Measurements from ENCODE around the gene CCDC181.
"Not testable (repeated sequence)": the region's sequence is repeated elsewhere in the genome, so short reads cannot be mapped to it uniquely, and the experiment has no call there.

The CCDC181 gene

DNA sequence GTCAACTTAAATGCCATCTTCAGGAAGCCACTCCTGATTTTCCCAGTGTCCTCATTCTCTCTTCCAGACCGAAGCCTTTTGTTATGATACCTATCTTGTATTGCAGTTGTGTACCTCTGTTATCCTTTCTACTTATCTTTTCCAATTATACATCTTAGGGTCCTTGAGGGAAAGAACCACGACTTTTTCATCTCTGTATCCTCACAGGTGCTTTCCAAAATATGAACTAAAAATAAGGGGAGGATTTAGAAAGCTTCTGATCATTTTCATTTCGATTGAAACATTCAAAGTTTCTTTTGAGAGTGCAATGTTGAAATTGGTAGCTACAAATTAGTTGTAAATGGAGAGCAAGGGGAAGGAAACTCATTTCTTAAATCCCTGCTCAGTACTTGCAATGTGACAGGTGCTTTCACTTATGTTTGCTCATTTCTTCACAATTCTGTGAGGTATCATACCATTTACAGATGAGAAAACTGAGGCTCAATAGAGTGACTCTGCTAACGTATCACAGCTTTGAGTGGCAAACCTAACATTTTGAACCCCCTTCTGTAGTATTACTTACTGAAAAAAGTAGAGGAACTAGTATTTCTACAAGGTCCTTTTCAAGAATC is 34.2 kb upstream of the CCDC181 start:
- Histone ChIP-seq H3K27ac (no peak overlapping the region), H3K27me3 (no peaks in the 10 kb centered on the region), H4K20me1 (no peaks in the 10 kb centered on the region), H3K4me3 (no peak overlapping the region), H3K4me1 (no peaks in the 10 kb centered on the region), H3K4me2 (no peak overlapping the region), H3K9me3 (peaks cover 25% of the 10 kb centered on the region), H3K36me3 (no peaks in the 10 kb centered on the region), H3K9ac (no peak overlapping the region)
- TF ChIP-seq Cebpa-rat (IDR thresholded peaks at IDR 0.05) = no peak

DNA sequence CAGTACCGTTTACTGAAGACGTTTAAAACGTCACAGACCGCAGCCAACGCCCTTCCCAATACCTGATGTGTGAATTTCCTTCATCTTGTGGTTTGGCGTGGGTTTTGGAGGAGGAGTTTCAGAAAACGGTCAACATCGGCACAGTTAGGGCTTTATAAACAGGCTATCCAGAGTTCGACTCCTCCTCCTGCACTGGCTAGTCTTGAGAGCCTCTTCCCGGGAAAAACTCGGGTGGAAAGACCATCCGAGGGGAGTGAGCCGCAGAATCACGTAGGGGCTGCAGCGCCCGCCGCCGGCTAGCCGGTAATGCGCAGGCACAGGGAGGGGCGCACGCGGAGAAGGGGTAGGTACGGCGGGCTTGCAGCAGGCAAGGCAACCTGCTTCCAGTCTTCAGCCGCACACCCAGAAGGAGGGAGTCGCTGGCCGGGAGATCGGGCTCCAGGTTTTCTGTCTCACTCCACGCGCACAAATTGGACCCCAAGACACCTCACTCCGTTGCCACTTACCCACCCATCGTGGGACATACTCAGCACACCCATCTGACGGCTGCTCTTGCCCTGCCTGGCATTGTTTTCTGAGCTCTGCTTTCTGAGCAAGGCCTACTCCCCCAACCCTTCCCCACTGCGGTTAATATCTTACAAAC is 33.0 kb upstream of the CCDC181 start:
- no peaks in the 10 kb centered on the region for H3K4me1 ChIP-seq
- H3K9me3 ChIP-seq = peaks cover 26% of the 10 kb centered on the region
- no peaks in the 10 kb centered on the region for H4K20me1 ChIP-seq
- H3K4me3 ChIP-seq = no peak overlapping the region
- no peaks in the 10 kb centered on the region for H3K27me3 ChIP-seq
- no peak for TF ChIP-seq Cebpa-rat (IDR thresholded peaks at IDR 0.05)
- no peaks in the 10 kb centered on the region for H3K36me3 ChIP-seq
- no peak overlapping the region for H3K9ac ChIP-seq
- H3K27ac ChIP-seq = no peak overlapping the region
- H3K4me2 ChIP-seq = no peak overlapping the region

DNA sequence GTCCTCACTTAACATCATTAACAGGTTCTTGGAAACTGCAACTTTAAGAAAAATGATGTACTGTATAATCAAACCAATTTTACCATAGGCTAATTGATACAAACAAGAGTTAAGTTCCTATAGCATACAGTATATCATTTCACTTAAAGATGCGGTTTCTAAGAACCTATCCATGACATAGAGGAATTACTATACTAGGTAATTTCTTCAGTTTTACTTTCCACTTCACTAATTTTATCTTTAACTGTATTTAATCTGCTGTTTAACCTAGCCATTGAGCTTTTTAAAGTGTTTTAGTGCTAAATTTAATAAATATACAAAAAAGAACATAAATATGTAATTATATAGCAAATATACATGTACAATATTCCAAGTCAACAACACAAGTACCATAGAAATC is 30.2 kb upstream of the CCDC181 start:
- Histone ChIP-seq H4K20me1 (no peaks in the 10 kb centered on the region), H3K9ac (no peak overlapping the region), H3K27me3 (no peaks in the 10 kb centered on the region), H3K4me2 (no peak overlapping the region), H3K4me1 (no peaks in the 10 kb centered on the region), H3K27ac (no peak overlapping the region), H3K4me3 (no peak overlapping the region), H3K9me3 (peaks cover 26% of the 10 kb centered on the region), H3K36me3 (no peaks in the 10 kb centered on the region)
- TF ChIP-seq Cebpa-rat (IDR thresholded peaks at IDR 0.05) = no peak

DNA sequence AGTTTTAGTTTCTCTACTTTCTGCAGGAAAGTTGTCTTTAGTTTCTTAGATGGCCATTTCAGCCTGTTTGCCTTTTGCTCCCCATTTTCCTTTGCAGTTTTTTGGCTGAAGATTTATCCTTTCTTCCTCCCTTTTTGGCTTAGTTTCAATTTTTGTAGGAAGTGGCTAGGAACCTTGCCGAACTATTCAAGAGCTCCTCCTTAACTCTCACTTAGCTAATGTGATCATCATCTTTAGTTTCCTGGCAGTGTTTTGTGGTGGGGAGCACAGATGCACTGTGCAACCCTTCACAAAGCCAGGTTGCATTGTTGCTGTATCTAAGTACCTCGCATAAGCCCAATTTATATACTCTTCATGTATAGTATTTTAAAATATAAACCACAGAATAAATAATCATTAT is 28.8 kb upstream of the CCDC181 start:
- H3K4me2 ChIP-seq = no peak overlapping the region
- peaks cover 26% of the 10 kb centered on the region for H3K9me3 ChIP-seq
- no peaks in the 10 kb centered on the region for H4K20me1 ChIP-seq
- no peak overlapping the region for H3K9ac ChIP-seq
- H3K36me3 ChIP-seq = no peaks in the 10 kb centered on the region
- H3K4me3 ChIP-seq = no peak overlapping the region
- no peak overlapping the region for H3K27ac ChIP-seq
- H3K4me1 ChIP-seq = no peaks in the 10 kb centered on the region
- H3K27me3 ChIP-seq = no peaks in the 10 kb centered on the region
- TF ChIP-seq Cebpa-rat (IDR thresholded peaks at IDR 0.05) = no peak

DNA sequence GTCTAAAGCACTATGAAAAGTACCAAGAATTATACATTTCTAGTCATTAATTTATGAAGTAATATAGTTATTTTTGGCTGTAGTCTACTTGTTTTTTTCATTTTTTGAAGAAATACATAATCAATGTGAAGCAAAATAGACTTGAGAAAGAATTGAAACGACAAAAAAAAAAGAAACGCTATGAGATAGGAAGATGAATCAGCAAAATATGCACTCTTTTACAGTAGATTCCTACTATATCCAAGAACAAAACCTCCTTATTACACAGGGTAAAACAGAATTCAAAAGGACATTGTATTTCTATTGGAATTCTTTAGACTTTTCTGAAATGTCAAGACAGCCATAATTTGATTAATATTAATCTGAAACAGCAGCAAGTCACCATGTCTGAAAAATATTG is 25.6 kb upstream of the CCDC181 start:
- H3K4me3 ChIP-seq = no peak overlapping the region
- no peak for TF ChIP-seq Cebpa-rat (IDR thresholded peaks at IDR 0.05)
- no peak overlapping the region for H3K4me2 ChIP-seq

GRCh38 chr1:169451218-169451824 is 24.0 kb upstream of the CCDC181 start:
- 0 out of 2 replicates have a peak, but pooled peaks cover under 1% of the 10 kb centered on the region for H3K9me3 ChIP-seq
- no peaks in the 10 kb centered on the region for H3K4me1 ChIP-seq
- H3K36me3 ChIP-seq = no peaks in the 10 kb centered on the region
- H3K27ac ChIP-seq = no peak overlapping the region
- H3K4me3 ChIP-seq = no peak overlapping the region
- H3K4me2 ChIP-seq = no peak overlapping the region
- no peak overlapping the region for H3K9ac ChIP-seq
- no peaks in the 10 kb centered on the region for H3K27me3 ChIP-seq
- no peaks in the 10 kb centered on the region for H4K20me1 ChIP-seq
- no peak for TF ChIP-seq Cebpa-rat (IDR thresholded peaks at IDR 0.05)

More for the DNA sequence above, 25.6 kb upstream of the CCDC181 start:
- Histone ChIP-seq H3K4me1 (no peaks in the 10 kb centered on the region), H4K20me1 (no peaks in the 10 kb centered on the region), H3K27ac (no peak overlapping the region), H3K27me3 (no peaks in the 10 kb centered on the region), H3K36me3 (no peaks in the 10 kb centered on the region), H3K9me3 (peaks cover 15% of the 10 kb centered on the region), H3K9ac (no peak overlapping the region)

GRCh38 chr1:169443923-169444322 is 16.6 kb upstream of the CCDC181 start:
- no peaks in the 10 kb centered on the region for H3K27me3 ChIP-seq
- H4K20me1 ChIP-seq = no peaks in the 10 kb centered on the region
- H3K27ac ChIP-seq = no peak overlapping the region
- H3K4me2 ChIP-seq = no peak overlapping the region
- H3K9me3 ChIP-seq = peaks cover 9% of the 10 kb centered on the region
- H3K4me1 ChIP-seq = no peaks in the 10 kb centered on the region
- no peak for TF ChIP-seq Cebpa-rat (IDR thresholded peaks at IDR 0.05)
- H3K4me3 ChIP-seq = no peak overlapping the region
- no peak overlapping the region for H3K9ac ChIP-seq
- H3K36me3 ChIP-seq = no peaks in the 10 kb centered on the region

- Histone ChIP-seq H3K4me3 (no peak overlapping the region), H3K9ac (no peak overlapping the region), H3K36me3 (no peaks in the 10 kb centered on the region), H3K9me3 (no peaks in the 10 kb centered on the region), H3K4me1 (no peaks in the 10 kb centered on the region), H3K27me3 (no peaks in the 10 kb centered on the region), H3K27ac (no peak overlapping the region), H3K4me2 (no peak overlapping the region), H4K20me1 (no peaks in the 10 kb centered on the region)
- no peak for TF ChIP-seq Cebpa-rat (IDR thresholded peaks at IDR 0.05)
Measured at GRCh38 chr1:169426174-169426705, 1.0 kb downstream of the CCDC181 start.

DNA sequence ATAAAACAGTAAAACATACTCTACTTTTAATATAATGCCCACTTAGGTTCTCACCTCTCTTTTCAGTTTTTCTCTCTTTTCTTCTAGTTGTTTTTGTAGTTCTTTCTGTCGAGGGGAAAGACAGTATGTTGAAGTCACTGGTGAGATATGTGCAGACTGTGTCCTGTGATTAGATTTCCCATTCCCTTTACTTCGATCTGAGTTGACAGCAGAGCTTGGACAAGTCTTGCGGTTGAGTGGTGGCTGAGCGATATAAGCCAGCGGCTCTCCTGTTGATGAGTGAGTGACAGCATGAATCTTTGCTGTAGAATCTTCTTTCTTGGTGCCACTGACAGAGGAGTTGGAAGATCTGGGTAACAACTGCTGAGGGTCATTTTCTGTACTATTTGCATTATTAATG is 6.0 kb downstream of the CCDC181 start:
- Histone ChIP-seq H3K27ac (no peak overlapping the region), H3K36me3 (no peaks in the 10 kb centered on the region), H3K9me3 (no peaks in the 10 kb centered on the region), H4K20me1 (no peaks in the 10 kb centered on the region), H3K27me3 (no peaks in the 10 kb centered on the region), H3K4me3 (no peak overlapping the region), H3K4me1 (peaks cover 12% of the 10 kb centered on the region), H3K4me2 (no peak overlapping the region), H3K9ac (no peak overlapping the region)
- no peak for TF ChIP-seq Cebpa-rat (IDR thresholded peaks at IDR 0.05)

- Histone ChIP-seq H4K20me1 (no peaks in the 10 kb centered on the region), H3K4me1 (peaks cover 12% of the 10 kb centered on the region), H3K4me3 (no peak overlapping the region), H3K36me3 (no peaks in the 10 kb centered on the region), H3K27ac (no peak overlapping the region), H3K9me3 (no peaks in the 10 kb centered on the region), H3K27me3 (no peaks in the 10 kb centered on the region), H3K4me2 (no peak overlapping the region), H3K9ac (no peak overlapping the region)
- no peak for TF ChIP-seq Cebpa-rat (IDR thresholded peaks at IDR 0.05)
Measured at GRCh38 chr1:169414952-169415351, 12.3 kb downstream of the CCDC181 start.

GRCh38 chr1:169408340-169408739 is 18.9 kb downstream of the CCDC181 start:
- not testable (repeated sequence) for H4K20me1 ChIP-seq, H3K9me3 ChIP-seq, H3K4me1 ChIP-seq, H3K4me3 ChIP-seq, H3K27me3 ChIP-seq, H3K9ac ChIP-seq, H3K36me3 ChIP-seq, H3K27ac ChIP-seq, H3K4me2 ChIP-seq

DNA sequence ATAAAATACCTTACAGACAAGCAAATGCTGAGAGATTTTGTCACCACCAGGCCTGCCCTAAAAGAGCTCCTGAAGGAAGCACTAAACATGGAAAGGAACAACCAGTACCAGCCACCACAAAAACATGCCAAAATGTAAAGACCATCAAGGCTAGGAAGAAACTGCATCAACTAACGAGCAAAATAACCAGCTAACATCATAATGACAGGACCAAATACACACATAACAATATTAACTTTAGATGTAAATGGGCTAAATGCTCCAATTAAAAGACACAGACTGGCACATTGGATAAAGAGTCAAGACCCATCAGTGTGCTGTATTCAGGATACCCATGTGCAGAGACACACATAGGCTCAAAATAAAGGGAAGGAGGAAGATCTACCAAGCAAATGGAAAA is 24.7 kb downstream of the CCDC181 start:
- H3K4me3 ChIP-seq, H3K4me2 ChIP-seq: not testable (repeated sequence)

More for the DNA sequence above, 24.7 kb downstream of the CCDC181 start:
- not testable (repeated sequence) for H4K20me1 ChIP-seq, H3K27me3 ChIP-seq, H3K27ac ChIP-seq, H3K4me1 ChIP-seq, H3K36me3 ChIP-seq, H3K9ac ChIP-seq, H3K9me3 ChIP-seq
